Endothelial cell (in vitro differentiated cells): ENCODE data around the gene BCAS4. TPM values are rescaled to one million over a fixed set of nuclear protein-coding genes. Genes with fewer than 3 reads are reported as not detected.
"Not testable (repeated sequence)": the region's sequence is repeated elsewhere in the genome, so short reads cannot be mapped to it uniquely, and the experiment has no call there.

Source experiments
- DNase-seq: peaks from one replicate; pipeline ENCODE4 v3.0.0; 2021; ENCODE audit warnings: low spot score
- H3K27ac Mint-ChIP-seq: one replicate; pipeline ENCODE4 v1.8.0; 2021; ENCODE audit warnings: mixed read lengths, inconsistent platforms; ENCODE audit not compliant: unreplicated experiment
- H3K27me3 Mint-ChIP-seq: one replicate; pipeline ENCODE4 v1.8.0; 2021; ENCODE audit warnings: mild to moderate bottlenecking, moderate library complexity, mixed read lengths, inconsistent platforms; ENCODE audit not compliant: unreplicated experiment
- H3K36me3 Mint-ChIP-seq: one replicate; pipeline ENCODE4 v1.8.0; 2021; ENCODE audit warnings: mild to moderate bottlenecking, low read depth, mixed read lengths, inconsistent platforms; ENCODE audit not compliant: unreplicated experiment
- H3K4me1 Mint-ChIP-seq: one replicate; pipeline ENCODE4 v1.8.0; 2021; ENCODE audit warnings: mild to moderate bottlenecking, mixed read lengths, inconsistent platforms; ENCODE audit not compliant: unreplicated experiment
- H3K4me3 Mint-ChIP-seq: one replicate; pipeline ENCODE4 v1.8.0; 2021; ENCODE audit warnings: mild to moderate bottlenecking, mixed read lengths, inconsistent platforms; ENCODE audit not compliant: unreplicated experiment
- H3K9me3 Mint-ChIP-seq: one replicate; pipeline ENCODE4 v1.8.0; 2021; ENCODE audit warnings: mixed read lengths, inconsistent platforms; ENCODE audit not compliant: unreplicated experiment
- CTCF ChIP-seq: fragments of 200-600 bp; sonication (generic); IDR thresholded peaks from one replicate; pipeline ENCODE4 v1.5.0; 2021; ENCODE audit warnings: antibody characterized with exemption; ENCODE audit not compliant: unreplicated experiment
- total RNA-seq: library from RNA; stranded (reverse); fragmentation: NEBNext Ultra II Directional; extraction: Animal tissue kit (Norgen Biotek cat#: 25700); gene quantifications from one replicate; pipeline ENCODE4 v1.2.1, GENCODE V29; 2021; ENCODE audit not compliant: unreplicated experiment

The BCAS4 gene
- total RNA-seq, 1 donor from 2014 or later: 7.6 TPM

- Mint-ChIP-seq H3K27me3 (no peaks in the 10 kb centered on the region), H3K27ac (no peak overlapping the region), H3K36me3 (no peaks in the 10 kb centered on the region), H3K4me1 (no peaks in the 10 kb centered on the region), H3K9me3 (no peaks in the 10 kb centered on the region), H3K4me3 (no peak overlapping the region)
- no peak for TF ChIP-seq CTCF
- no peak for DNase-seq
These were observed 4.8 kb upstream of the BCAS4 start for GRCh38 chr20:50789968-50790650.

- Mint-ChIP-seq H3K27ac (peak overlapping the region; percentile 52), H3K36me3 (no peaks in the 10 kb centered on the region), H3K9me3 (no peaks in the 10 kb centered on the region), H3K27me3 (no peaks in the 10 kb centered on the region), H3K4me1 (peaks cover 2% of the 10 kb centered on the region), H3K4me3 (no peak overlapping the region)
- peak; percentile 92 for DNase-seq
- peak; percentile 59 for TF ChIP-seq CTCF
These were observed 4.1 kb upstream of the BCAS4 start for GRCh38 chr20:50790651-50791277.

- Mint-ChIP-seq H3K4me3 (peak overlapping the region; percentile 22), H3K4me1 (peaks cover 2% of the 10 kb centered on the region), H3K9me3 (no peaks in the 10 kb centered on the region), H3K27ac (no peak overlapping the region), H3K27me3 (no peaks in the 10 kb centered on the region), H3K36me3 (no peaks in the 10 kb centered on the region)
- no peak for DNase-seq
- TF ChIP-seq CTCF: no peak
These were observed 1.9 kb upstream of the BCAS4 start for GRCh38 chr20:50792708-50793574.

GRCh38 chr20:50793575-50794016, 1.3 kb upstream of the BCAS4 start:
- DNase-seq: peak; percentile 52
- not testable (repeated sequence) for H3K27me3 Mint-ChIP-seq, H3K9me3 Mint-ChIP-seq, H3K36me3 Mint-ChIP-seq, H3K4me3 Mint-ChIP-seq, H3K4me1 Mint-ChIP-seq, H3K27ac Mint-ChIP-seq
- peak; percentile 78 for TF ChIP-seq CTCF
